Measurements from ENCODE around the gene SPATA9. TPM values are rescaled to one million over a fixed set of nuclear protein-coding genes. Genes with fewer than 3 reads are reported as not detected.
A peak's percentile ranks its signal among the peaks of the same experiment; 100 is the strongest.

The SPATA9 gene
- total and polyA plus RNA-seq, 2 of the 13 experiments (the other 11 are each of a cell fraction or from before 2014, with no cell fraction given) = not detected

DNA sequence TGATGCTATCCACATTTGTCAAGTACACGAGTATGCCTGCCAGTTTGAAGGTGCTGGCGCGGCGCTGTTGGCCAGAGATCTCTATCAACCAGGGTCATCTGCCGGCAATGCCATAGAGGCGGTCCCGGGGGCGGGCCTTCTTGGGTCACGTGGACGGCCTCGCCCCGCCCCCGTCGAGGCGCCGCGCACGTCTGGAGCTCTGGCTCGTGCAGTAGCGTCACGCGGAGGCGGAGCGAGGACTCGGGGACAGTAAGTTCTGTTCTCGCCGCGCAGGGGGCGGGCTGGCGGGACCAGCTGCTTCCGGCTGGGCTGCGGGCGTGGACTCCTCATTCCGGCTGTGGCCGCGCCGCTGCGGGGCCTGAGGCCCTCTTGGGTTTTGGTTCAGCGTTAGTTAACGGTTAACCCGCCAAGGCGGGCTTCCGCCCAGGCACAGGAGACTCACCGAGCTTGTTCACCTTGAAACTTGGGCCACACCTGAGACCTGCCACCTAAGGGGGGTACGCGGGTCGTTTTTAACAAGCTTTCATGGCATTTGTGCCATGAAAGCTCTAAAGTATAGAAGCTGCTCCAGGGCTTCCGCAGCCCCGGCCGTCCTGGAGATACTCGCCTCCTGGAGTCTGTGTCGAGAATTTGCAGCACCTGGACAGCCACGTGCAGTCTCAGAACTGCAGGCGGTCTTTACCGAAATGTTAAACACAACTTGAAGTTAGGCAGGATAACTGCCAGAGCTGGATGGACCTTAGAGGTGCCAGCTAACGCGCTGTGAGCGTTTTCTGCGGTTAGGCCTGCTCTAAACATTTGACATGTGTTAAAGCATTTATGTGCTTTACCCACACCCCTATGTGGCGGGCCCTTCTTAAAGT is 36.0 kb downstream of the SPATA9 start, which contains the start of gene RFESD (continued):
- no peak for TF ChIP-seq KDM5A (IDR thresholded peaks at IDR 0.05; ENCODE audit: borderline replicate concordance, low read length)
- TF ChIP-seq NFKB2 (CRISPR knock-in tag; IDR thresholded peaks at IDR 0.05; ENCODE audit: borderline replicate concordance) = peak; percentile 80; the same call in 1 of the 2 replicates
- TF ChIP-seq, protein P1, sequence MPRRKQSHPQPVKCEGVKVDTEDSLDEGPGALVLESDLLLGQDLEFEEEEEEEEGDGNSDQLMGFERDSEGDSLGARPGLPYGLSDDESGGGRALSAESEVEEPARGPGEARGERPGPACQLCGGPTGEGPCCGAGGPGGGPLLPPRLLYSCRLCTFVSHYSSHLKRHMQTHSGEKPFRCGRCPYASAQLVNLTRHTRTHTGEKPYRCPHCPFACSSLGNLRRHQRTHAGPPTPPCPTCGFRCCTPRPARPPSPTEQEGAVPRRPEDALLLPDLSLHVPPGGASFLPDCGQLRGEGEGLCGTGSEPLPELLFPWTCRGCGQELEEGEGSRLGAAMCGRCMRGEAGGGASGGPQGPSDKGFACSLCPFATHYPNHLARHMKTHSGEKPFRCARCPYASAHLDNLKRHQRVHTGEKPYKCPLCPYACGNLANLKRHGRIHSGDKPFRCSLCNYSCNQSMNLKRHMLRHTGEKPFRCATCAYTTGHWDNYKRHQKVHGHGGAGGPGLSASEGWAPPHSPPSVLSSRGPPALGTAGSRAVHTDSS (CRISPR knock-in tag; conservative IDR thresholded peaks at IDR 0.05) = no peak
- peak; percentile 89 for TF ChIP-seq ZNF501 (CRISPR knock-in tag; IDR thresholded peaks at IDR 0.05)
- TF ChIP-seq, protein P2, sequence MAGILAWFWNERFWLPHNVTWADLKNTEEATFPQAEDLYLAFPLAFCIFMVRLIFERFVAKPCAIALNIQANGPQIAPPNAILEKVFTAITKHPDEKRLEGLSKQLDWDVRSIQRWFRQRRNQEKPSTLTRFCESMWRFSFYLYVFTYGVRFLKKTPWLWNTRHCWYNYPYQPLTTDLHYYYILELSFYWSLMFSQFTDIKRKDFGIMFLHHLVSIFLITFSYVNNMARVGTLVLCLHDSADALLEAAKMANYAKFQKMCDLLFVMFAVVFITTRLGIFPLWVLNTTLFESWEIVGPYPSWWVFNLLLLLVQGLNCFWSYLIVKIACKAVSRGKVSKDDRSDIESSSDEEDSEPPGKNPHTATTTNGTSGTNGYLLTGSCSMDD (CRISPR knock-in tag; IDR thresholded peaks at IDR 0.05) = no peak
- peak; percentile 75 for TF ChIP-seq NKX3-1 (CRISPR knock-in tag; IDR thresholded peaks at IDR 0.05)
- TF ChIP-seq, protein P3, sequence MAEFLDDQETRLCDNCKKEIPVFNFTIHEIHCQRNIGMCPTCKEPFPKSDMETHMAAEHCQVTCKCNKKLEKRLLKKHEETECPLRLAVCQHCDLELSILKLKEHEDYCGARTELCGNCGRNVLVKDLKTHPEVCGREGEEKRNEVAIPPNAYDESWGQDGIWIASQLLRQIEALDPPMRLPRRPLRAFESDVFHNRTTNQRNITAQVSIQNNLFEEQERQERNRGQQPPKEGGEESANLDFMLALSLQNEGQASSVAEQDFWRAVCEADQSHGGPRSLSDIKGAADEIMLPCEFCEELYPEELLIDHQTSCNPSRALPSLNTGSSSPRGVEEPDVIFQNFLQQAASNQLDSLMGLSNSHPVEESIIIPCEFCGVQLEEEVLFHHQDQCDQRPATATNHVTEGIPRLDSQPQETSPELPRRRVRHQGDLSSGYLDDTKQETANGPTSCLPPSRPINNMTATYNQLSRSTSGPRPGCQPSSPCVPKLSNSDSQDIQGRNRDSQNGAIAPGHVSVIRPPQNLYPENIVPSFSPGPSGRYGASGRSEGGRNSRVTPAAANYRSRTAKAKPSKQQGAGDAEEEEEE (CRISPR knock-in tag; IDR thresholded peaks at IDR 0.05; ENCODE audit: borderline replicate concordance) = no peak
- TF ChIP-seq ZNF431 (CRISPR knock-in tag; IDR thresholded peaks at IDR 0.05; ENCODE audit: borderline replicate concordance, low read depth) = peak; percentile 30
- peak; percentile 48; the same call in 1 of the 2 replicates for TF ChIP-seq TOE1 (CRISPR knock-in tag; IDR thresholded peaks at IDR 0.05)
- peak; percentile 65 for TF ChIP-seq GATAD1 (CRISPR knock-in tag; IDR thresholded peaks at IDR 0.05)
- peak; percentile 13; the same call in 1 of the 2 replicates for TF ChIP-seq KLF15 (CRISPR knock-in tag; IDR thresholded peaks at IDR 0.05; ENCODE audit: borderline replicate concordance)
- peak; percentile 79; the same call in 1 of the 2 replicates for TF ChIP-seq ZFX (CRISPR knock-in tag; IDR thresholded peaks at IDR 0.05; ENCODE audit: low read depth)
- TF ChIP-seq, protein P4, sequence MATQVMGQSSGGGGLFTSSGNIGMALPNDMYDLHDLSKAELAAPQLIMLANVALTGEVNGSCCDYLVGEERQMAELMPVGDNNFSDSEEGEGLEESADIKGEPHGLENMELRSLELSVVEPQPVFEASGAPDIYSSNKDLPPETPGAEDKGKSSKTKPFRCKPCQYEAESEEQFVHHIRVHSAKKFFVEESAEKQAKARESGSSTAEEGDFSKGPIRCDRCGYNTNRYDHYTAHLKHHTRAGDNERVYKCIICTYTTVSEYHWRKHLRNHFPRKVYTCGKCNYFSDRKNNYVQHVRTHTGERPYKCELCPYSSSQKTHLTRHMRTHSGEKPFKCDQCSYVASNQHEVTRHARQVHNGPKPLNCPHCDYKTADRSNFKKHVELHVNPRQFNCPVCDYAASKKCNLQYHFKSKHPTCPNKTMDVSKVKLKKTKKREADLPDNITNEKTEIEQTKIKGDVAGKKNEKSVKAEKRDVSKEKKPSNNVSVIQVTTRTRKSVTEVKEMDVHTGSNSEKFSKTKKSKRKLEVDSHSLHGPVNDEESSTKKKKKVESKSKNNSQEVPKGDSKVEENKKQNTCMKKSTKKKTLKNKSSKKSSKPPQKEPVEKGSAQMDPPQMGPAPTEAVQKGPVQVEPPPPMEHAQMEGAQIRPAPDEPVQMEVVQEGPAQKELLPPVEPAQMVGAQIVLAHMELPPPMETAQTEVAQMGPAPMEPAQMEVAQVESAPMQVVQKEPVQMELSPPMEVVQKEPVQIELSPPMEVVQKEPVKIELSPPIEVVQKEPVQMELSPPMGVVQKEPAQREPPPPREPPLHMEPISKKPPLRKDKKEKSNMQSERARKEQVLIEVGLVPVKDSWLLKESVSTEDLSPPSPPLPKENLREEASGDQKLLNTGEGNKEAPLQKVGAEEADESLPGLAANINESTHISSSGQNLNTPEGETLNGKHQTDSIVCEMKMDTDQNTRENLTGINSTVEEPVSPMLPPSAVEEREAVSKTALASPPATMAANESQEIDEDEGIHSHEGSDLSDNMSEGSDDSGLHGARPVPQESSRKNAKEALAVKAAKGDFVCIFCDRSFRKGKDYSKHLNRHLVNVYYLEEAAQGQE (IDR thresholded peaks at IDR 0.05; ENCODE audit: borderline replicate concordance in 1 of 2, low read depth in 1 of 2, low read length in 2 of 2) = peak in 1 of 2 experiments; percentile 42; a peak in 1 of 4 replicates
- TF ChIP-seq MXI1 (IDR thresholded peaks at IDR 0.05; ENCODE audit: borderline replicate concordance, low read depth, low read length) = peak; percentile 85; the same call in 2 of the 3 replicates
